Measurements from ENCODE around the gene SLC24A3.

- TF ChIP-seq CTCF (IDR thresholded peaks at IDR 0.05; ENCODE audit: low read depth, low read length, poor library complexity, severe bottlenecking) (no peak), EZH2phosphoT487 (IDR thresholded peaks at IDR 0.05; ENCODE audit: borderline replicate concordance, low read length) (no peak)
Measured at GRCh38 chr20:19473216-19473921, 260.9 kb downstream of the SLC24A3 start.

Measured in DOHH2 (cell line).